GM18526 (cell line): ENCODE data around the gene CYRIA.

Experiments
- POLR2A ChIP-seq: IDR thresholded peaks from 3 replicates; pipeline ENCODE4 v1.6.1; 2011; ENCODE audit not compliant: insufficient read length; ENCODE audit errors: extremely low read depth

CYRIA gene

DNA sequence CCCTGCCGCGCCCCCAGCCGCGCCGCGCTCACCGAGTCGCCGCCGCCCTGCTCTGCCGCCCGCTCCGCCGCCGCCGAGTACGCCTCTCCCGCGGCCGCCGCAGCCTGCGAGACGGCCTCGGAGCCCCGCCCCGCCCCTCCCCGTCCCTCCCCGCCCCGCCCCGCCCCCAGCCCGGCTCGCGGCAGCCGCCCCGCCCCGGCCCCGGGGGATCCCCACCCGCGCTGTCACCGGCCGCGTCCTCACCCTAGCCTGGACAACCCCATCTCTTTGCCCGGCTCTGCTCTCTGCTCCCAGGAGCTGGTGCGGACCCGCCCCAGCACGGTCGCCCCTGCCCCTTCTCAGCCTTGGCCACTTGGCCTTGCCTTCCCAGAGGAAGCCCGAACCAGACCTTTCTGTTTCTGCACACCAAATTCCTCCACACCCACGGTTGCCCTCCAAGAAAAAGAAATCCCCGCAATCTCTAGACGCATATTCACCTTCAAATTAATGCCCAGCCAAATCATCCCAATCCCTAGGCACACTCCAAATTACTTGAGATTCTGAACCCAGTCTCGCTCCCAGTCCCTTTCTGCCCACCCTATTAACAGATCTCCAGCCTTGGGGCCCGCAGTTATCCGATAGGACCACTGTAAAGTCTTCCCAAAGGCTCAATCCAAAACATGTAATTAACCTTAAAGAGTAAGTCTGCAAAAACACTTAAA is at the start of gene CYRIA:
Gene CYRIA (minus strand): TSS at position 87 of the 701 bp plus-strand sequence. CDS start 77,715 bp downstream, outside the sequence.
- TF ChIP-seq POLR2A: no peak

DNA sequence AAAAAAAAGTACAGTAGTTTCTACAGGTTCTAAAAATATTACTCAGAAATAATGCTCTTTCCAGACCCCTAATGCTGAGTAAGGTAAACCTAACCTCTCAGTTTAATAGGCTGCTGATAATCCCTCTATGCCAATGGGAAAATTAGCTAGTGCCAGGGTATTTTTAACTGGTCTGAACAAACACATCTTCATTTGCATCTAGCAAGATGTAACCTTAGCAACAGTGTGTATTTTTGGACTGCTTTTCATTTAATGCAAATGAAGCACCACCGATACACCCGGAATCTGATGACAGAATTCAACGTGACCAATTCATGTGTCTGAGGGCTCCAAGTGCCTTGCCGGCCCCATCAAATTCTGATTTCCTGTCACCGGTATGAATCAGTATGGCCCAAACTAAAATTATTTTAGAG is 47.4 kb upstream of the CYRIA start:
- TF ChIP-seq POLR2A: no peak

DNA sequence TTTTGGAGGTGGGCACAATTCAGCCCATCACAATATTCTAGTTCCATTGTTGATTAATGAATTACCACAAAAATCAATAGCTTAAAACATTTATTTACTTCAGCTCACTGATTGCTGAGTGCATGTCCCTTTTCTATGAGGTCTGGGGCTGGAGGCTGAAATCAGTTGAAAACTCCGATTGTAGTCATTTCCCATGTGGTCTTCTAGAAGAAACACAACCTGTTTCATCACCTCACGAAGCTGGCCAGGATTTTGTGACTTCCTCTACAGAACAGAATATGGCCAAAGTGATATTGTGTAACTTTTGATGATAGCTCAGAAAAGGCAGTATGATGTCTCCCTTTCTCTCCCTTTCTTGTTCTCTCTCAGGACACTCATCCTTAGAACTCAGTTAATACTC is 44.1 kb upstream of the CYRIA start:
- TF ChIP-seq POLR2A: no peak

DNA sequence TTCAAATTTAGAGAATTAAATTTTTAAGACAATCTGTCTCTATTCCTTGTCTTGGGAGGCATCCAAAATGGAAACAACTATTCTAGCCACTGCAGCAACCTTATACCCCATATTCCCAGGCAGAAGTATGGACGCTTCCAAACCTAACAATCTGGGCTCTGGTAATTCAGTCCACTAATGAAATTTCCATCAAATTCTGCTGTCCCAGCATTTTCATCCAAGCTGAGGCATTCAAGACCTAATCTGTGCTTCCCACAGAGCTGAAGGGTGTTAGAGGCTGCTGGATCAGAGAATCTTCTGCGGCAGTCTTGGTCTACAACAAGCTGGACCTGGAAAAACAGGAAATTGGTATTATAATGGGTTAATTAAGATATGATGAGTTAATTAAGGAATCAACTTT is 42.5 kb upstream of the CYRIA start:
- no peak for TF ChIP-seq POLR2A

DNA sequence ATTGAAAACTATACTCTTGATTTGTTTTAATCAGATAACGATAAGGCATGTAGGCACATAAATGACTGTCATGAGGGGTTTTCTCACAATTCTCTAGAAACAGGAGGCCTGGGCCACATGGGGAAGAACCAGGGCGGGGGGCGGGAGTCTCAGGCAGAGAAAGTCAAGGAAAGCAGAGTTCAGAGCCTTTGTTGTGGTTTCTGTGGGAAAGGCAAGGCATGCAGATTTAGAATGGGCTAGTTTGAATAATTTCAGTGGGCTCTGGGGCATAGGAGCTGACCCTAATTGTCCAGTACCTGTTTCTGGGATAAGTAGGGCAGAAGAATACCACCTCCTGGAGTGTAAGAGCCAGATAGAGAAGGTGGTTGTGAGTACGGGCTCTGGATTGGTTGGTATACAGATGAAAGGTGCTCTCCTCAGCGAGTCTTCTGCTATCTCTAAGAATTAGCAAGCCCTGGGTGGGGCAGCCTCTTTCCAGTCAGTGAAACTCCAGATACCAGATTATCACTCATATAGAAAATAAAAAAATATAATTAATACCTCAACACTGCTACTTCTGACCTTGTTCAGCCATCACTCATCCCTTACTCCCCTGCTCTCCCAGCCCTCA is 41.5 kb upstream of the CYRIA start:
- no peak for TF ChIP-seq POLR2A

DNA sequence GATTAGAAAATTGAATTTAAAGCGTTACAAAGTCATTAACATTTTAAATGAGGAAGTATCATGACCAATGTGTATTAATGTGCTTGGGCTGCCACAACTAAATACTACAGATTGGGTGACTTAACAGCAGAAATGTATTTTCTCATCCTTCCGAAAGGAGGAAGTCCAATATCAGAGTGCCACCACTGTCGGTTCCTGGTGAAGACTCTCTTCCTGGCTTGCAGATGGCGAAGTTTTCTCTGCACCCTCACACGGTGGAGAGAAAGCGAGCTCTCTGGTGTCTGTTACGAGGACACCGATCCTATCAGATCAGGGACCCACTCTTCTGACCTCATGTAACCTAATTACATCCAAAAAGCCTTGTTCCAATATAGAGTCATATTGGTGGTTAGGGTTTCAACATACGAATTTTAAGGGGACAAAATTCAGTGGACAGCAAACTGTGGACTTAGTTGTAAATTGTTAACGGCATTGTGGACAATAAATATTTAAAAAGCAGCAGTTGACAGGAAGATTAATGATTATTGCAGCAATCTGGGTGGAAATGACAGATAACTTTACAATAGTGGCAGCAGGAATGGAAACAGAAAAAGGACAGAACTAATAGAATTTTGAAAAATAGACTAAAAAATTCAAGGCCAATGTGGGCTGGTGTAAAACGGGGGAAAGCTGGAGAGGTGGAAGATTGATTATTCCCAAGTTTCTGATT is 35.1 kb upstream of the CYRIA start:
- no peak for TF ChIP-seq POLR2A

DNA sequence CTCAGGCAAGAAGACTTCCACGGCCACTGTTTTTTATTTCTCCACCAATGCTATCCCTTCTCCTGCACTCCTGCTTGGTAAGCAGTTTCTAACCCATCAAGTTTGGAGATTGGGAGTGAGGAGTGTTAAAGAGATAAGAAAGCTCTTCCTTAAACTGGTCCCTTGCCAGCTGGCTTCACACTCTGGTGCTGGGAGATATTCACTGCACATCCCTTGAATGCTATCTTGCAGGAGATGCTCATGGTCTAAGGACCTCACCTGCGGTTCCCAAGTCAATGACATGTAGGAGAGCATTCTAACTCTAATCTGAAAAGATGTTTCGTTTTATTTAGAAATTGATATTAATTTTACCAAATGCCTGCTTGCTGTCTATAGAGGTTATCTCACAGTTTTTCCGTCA is 28.2 kb upstream of the CYRIA start:
- no peak for TF ChIP-seq POLR2A

DNA sequence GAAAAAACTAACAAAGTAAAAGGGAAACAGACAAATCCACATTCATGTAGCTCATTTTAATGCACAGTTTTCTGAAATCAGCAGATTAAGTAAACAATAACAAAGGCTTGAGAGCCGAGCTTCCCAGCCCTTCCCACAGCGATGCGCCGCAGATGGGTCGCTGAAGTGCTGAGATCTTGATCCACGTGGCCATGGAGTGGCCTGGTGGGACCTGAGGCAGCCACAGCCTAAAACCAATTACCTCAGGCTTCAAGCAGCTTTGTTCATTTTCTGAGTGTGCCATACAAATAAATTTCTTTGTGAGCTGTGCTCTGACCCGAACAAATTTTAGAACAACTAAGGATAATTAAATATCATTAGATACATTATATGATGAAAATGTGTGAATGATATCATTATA is 25.6 kb upstream of the CYRIA start:
- TF ChIP-seq POLR2A: no peak

DNA sequence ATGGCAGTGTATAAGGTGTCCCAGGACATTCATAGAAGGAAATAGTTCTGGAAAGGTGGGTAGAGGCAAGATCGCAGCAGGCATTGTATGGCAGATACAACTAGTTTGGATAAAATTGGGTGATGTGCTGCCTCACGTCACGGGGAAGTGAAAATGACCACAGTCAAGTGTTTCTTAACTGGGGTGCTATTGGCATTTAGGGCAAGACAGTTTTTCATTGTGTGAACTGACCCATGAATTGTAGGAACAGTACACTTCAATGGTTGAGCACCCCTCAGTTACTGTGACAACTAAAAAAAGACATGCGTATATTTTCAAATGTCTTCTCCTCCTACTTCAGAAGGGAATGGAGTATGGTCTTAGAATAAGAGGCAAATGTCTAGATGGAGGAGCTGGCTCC is 22.3 kb upstream of the CYRIA start:
- no peak for TF ChIP-seq POLR2A

DNA sequence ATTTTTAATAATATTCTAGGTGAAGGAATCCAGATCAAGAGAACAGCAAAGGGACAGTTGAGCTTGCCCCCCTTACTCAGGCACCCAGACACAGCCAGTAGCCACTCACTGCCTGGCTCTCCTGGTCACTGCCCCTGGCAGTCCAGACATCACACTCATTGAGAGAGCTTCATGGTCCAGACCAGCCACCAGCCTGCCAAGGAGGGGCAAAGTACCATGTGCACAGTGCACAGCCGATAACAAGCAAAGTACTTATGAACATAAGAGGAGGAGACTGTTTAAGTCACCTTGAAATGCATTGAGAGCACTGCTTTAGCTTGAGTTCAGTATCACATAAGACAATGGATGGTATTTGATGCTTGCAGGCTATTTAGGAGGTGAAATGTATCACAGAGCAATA is 21.6 kb upstream of the CYRIA start:
- no peak for TF ChIP-seq POLR2A

DNA sequence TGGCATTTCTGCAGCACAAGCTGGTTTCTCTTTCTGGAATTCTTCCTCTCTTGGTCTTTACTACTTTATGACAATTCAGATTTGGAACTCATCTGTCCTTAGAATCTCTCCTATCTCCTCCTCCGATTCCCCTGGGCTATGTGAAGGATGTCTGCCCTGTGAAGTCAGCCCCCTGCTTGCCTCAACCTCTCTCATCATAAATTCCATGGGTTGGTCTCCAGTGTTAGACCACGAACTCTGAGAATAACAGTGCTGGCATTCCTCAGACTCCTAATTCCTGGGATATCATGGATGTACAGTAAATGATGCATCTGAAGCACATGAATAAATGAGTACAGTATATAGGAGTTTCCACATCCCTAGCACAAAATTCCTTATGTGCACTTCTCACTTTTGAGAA is 21.0 kb upstream of the CYRIA start:
- TF ChIP-seq POLR2A: no peak

DNA sequence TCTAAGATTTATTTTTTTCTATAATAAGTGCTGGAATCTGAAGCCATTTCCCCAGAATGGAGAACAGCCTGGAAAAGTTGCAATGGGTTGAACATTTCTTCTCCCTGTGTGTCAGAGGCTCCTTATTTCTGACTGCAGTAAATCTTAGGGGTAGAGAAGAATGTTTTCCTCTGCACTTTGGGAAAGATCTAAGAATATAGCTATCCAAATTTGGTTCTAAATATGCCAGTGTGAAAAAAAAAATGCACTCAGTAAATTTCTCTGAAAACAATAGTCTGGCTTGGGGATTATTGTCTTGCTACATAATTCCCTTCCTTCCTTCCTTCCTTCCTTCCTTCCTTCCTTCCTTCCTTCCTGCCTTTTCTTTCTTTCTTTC is 19.7 kb upstream of the CYRIA start:
- no peak for TF ChIP-seq POLR2A

DNA sequence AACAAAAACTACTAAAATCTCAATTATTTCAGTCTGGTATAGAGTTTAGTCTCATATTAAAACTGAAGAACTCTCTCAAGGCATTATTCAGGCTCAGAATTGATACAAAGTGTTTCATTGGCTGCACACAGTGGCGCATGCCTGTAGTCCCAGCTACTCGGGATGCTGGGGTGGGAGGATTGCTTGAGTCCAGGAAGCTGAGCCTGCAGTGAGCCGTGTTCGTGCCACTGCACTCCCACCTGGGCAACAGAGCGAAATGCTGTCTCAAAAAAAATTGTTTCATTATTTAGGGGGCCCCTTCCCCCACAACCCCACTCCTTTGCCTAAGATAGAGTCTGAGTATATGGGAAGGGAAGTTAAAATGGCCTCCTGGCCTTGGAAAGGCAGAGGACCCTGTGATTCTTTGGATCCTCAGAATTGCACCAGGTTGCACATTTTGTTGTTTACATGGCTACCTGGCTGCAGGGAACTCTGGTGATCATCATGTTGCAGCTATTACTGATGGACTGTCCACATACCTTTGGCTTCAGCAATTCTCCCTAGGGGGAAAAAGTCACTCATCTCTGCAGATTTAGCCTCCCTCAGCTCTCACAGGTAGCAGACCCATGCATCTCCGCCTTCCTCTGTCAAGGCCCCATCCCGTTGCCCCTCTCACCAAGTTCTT is 19.2 kb upstream of the CYRIA start:
- TF ChIP-seq POLR2A: no peak

DNA sequence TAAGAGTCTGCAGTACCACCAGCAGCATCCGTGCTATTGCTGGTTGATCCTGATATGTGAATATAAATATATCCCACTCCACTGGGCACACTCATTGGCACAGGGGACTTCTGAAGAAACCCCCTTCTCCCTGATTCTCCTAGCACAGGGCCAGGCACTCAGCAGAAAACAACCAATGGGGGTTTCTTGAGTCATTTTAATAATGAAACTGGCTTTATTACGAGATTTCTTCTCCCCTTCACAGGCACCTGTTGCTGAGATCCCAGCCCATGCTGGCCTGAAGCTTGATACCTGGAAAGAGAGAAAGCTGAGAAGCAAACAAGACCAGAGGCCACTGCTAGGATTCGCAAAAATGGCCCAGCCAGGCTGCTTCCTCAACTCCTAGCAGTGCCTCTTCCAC is 17.9 kb upstream of the CYRIA start:
- no peak for TF ChIP-seq POLR2A

DNA sequence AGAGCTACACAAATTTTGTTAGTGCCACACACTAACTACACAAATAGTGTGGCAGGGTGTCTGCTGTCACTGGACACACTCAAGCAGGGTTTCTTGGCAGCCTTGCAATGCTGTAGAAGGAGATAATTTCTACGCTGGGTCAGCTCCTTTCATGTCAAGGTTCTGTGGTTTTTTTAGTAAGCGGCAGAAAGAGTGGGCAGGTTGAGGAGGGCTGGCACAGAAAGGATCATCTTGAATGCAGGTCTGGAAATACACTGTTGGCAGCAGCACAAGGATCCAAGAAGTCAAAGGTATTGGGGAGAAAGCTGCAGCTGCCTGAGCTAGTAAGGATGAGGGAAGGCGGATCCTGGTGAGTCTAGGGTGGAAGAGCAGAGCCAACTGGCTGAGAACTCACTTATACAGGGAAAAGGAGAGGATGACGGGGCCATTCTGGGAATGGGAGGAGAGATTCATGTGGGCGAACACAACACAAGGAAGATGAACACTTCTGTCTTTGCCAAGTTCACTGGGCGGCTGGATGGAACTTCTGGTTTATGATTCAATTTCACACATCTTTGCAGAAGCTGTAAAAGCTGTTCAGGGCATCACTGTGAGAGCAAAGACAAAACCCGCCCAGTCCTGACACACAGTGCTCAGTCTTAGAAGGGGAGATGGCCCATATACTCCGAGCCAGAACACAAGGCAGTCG is 16.9 kb upstream of the CYRIA start:
- TF ChIP-seq POLR2A: no peak

DNA sequence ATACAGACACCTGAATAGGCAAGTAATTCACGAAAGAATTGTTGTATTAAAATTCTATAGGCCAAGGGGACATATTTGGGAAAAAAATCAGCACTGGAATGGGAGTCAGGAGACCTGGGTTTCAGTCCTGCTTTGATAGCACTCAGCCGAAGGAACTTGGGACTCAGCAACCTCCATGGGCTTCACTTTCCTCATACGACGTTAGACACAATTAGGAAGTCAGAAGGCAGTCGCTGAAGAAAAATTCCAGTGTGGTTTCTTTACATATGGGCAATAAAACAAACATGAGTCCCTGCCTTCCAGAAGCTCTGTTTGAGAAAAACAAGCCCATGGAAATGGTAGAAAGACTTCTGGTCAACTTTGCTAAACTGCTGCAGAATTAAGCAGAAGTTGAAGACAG is 15.1 kb upstream of the CYRIA start:
- TF ChIP-seq POLR2A: no peak

DNA sequence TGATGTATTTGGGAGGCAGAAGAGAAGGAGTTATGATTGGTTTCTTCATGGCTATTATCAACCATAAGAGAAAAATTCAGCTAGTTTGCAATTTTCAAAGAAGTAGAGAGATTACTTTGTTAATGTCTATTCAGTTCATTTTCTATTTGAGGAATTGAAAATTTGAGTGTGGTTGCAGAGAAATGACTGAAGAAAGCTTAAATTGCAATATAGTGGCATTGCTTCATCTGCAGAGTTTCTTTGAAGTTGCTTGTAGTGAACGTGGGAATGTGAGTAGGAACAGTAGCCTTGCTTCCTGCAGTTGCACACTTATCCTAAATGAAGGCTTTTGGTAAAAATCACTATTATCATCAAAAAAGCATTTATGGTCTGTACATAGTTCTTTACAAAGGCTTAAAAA is 14.7 kb upstream of the CYRIA start:
- no peak for TF ChIP-seq POLR2A
